B cell (primary cell): ENCODE data around the gene ARHGAP1. TPM values are rescaled to one million over a fixed set of nuclear protein-coding genes. Genes with fewer than 3 reads are reported as not detected.
A peak's percentile ranks its signal among the peaks of the same experiment; 100 is the strongest.

Experiments
- ATAC-seq: fragments of 200-7000 bp; cut with Tn5 transposase; one replicate; pipeline ENCODE4 v1.10.0; 2021; ENCODE audit warnings: low read depth, mild to moderate bottlenecking, moderate number of reproducible peaks, moderate library complexity
- CTCF ChIA-PET: fragments of 350-600 bp; sonication (Branson Sonifier 250); formaldehyde crosslinking; loops from one replicate; lab custom pipeline; 2021; ENCODE audit warnings: antibody characterized with exemption, inconsistent platforms; lab: Charles Lee
- POLR2A ChIA-PET: fragments of 350-600 bp; sonication (Branson Sonifier 250); formaldehyde crosslinking; loops from one replicate; lab custom pipeline; 2021; ENCODE audit warnings: antibody characterized with exemption; lab: Charles Lee
- DNase-seq: peaks from one replicate; pipeline ENCODE4 v3.0.0; 2013
- H2AFZ ChIP-seq: 2 replicates; pipeline ENCODE4 v1.6.1; 2012; ENCODE audit warnings: mild to moderate bottlenecking, low read depth, low read length; ENCODE audit not compliant: insufficient read depth, poor library complexity, severe bottlenecking
- H3K27ac ChIP-seq, 2 donors: 1 replicate in 1 of 2; 2 replicates in 1 of 2; pipeline ENCODE4 v1.5.1; 2012 to 2013; ENCODE audit warnings: low read length in 2 of 2, mild to moderate bottlenecking in 2 of 2, moderate library complexity in 1 of 2
- H3K27me3 ChIP-seq, 4 experiments: fragments of 200-600 bp in 1 of 4; sonication (generic) in 1 of 4; replicated peaks in 1 of 4; 1 replicate in 2 of 4; 2 replicates in 2 of 4; pipeline versions ENCODE4 v1.6.1 to v1.7.0; 2013 to 2016; ENCODE audit warnings: low read length in 3 of 4, mild to moderate bottlenecking in 2 of 4, mixed read lengths in 1 of 4, moderate library complexity in 1 of 4; ENCODE audit not compliant: insufficient read depth in 4 of 4, control insufficient read depth in 3 of 4; ENCODE audit errors: control extremely low read depth in 1 of 4
- H3K36me3 ChIP-seq, 2 experiments: replicated peaks in 1 of 2; 1 replicate in 1 of 2; 2 replicates in 1 of 2; pipeline versions ENCODE4 v1.6.1 to v1.7.1; 2013; ENCODE audit warnings: low read length in 1 of 2; ENCODE audit not compliant: insufficient read depth in 2 of 2, control insufficient read depth in 1 of 2; ENCODE audit errors: control extremely low read depth in 1 of 2, extremely low read depth in 1 of 2
- H3K4me1 ChIP-seq, 2 donors: fragments of 200-600 bp in 1 of 2; sonication (generic) in 1 of 2; 1 replicate in 1 of 2; 2 replicates in 1 of 2; pipeline versions ENCODE4 v1.5.1 to v1.6.1; 2013 to 2017; ENCODE audit warnings: low read length in 2 of 2; ENCODE audit not compliant: control insufficient read depth in 2 of 2, insufficient read depth in 2 of 2
- H3K4me2 ChIP-seq: replicated peaks from 2 replicates; pipeline ENCODE3; 2012; ENCODE audit warnings: mild to moderate bottlenecking, low read depth, low read length; ENCODE audit not compliant: poor library complexity, severe bottlenecking
- H3K4me3 ChIP-seq, 5 experiments: fragments of 200-600 bp in 1 of 5; sonication (generic) in 1 of 5; 1 replicate in 3 of 5; 2 replicates in 2 of 5; pipeline versions ENCODE4 v1.5.1 to v1.7.0; 2011 to 2016; ENCODE audit warnings: low read length in 4 of 5, mild to moderate bottlenecking in 4 of 5, low read depth in 2 of 5, control low read depth in 1 of 5, moderate library complexity in 1 of 5; ENCODE audit not compliant: insufficient read depth in 1 of 5; ENCODE audit errors: control extremely low read depth in 1 of 5, extremely low read depth in 1 of 5
- H3K79me2 ChIP-seq: fragments of 200-600 bp; sonication (generic); one replicate; pipeline ENCODE4 v1.6.0; 2016; ENCODE audit warnings: low read length; ENCODE audit not compliant: control insufficient read depth, insufficient read depth
- H3K9ac ChIP-seq: fragments of 200-600 bp; sonication (generic); 2 replicates; pipeline ENCODE4 v1.6.1; 2017; ENCODE audit warnings: mild to moderate bottlenecking, low read length, moderate library complexity
- H3K9me3 ChIP-seq, 3 donors: one replicate each; pipeline versions ENCODE4 v1.6.1 to v1.7.1; 2013; ENCODE audit warnings: low read length in 2 of 3; ENCODE audit not compliant: control insufficient read depth in 2 of 3, insufficient read depth in 1 of 3; ENCODE audit errors: control extremely low read depth in 1 of 3
- H4K20me1 ChIP-seq: 2 replicates; pipeline ENCODE4 v1.6.0; 2012; ENCODE audit warnings: mild to moderate bottlenecking, low read length; ENCODE audit not compliant: insufficient read depth, control insufficient read depth, poor library complexity, severe bottlenecking
- H3K27ac Mint-ChIP-seq: one replicate; pipeline ENCODE4 v1.8.0; 2021; ENCODE audit warnings: mixed read lengths
- H3K27me3 Mint-ChIP-seq: one replicate; pipeline ENCODE4 v1.8.0; 2021; ENCODE audit warnings: mixed read lengths
- H3K4me1 Mint-ChIP-seq: one replicate; pipeline ENCODE4 v1.8.0; 2021; ENCODE audit warnings: mixed read lengths
- H3K4me3 Mint-ChIP-seq: one replicate; pipeline ENCODE4 v1.8.0; 2021; ENCODE audit warnings: mixed read lengths
- H3K9me3 Mint-ChIP-seq: one replicate; pipeline ENCODE4 v1.8.0; 2022; ENCODE audit warnings: mixed read lengths; ENCODE audit not compliant: insufficient read depth
- CTCF ChIP-seq: fragments of 200-600 bp; IDR thresholded peaks from one replicate; pipeline ENCODE4 v1.8.0; 2022; ENCODE audit warnings: antibody characterized with exemption, mild to moderate bottlenecking
- EZH2 ChIP-seq: IDR thresholded peaks from 2 replicates; pipeline ENCODE4 v1.6.1; 2012; ENCODE audit warnings: borderline replicate concordance, low read depth, mild to moderate bottlenecking, moderate library complexity, low read length; ENCODE audit not compliant: insufficient read depth, poor library complexity, severe bottlenecking
- WGBS: methylation state at CpG from one replicate; pipeline ENCODE4 v1.1.5; 2013; ENCODE audit warnings: missing lambda C conversion rate; ENCODE audit not compliant: insufficient coverage; 5-methylcytosine and 5-hydroxymethylcytosine counted together
- intact Hi-C: fragments of 100-400 bp; cut with micrococcal nuclease; formaldehyde crosslinking; loops from one replicate; pipeline ENCODE4 v1.10.0; 2022
- polyA plus RNA-seq: library from polyadenylated mRNA; depleted of rRNA; stranded (reverse); fragments of >200 nt; gene quantifications from 2 replicates; pipeline ENCODE4 v1.2.3, GENCODE V29; 2012
- total RNA-seq, 2 donors: library from RNA; stranded (reverse); fragments of 120-200 nt in 1 of 2; gene quantifications; 1 replicate in 1 of 2; 2 replicates in 1 of 2; pipeline versions ENCODE4 v1.2.3 to v1.2.4, GENCODE V29; 2013 to 2022

The ARHGAP1 gene
- total and polyA plus RNA-seq, 2 donors (not counting 1 experiment from before 2014, with no cell fraction given): 33.9 to 55.0 TPM

GRCh38 chr11:46674463-46675287 lies 25.7 kb downstream of the ARHGAP1 start:
- Histone ChIP-seq H4K20me1 (no peaks in the 10 kb centered on the region), H3K4me3 (no peak overlapping the region), H3K9ac (no peak overlapping the region), H2AFZ (no peak overlapping the region), H3K4me2 (peak overlapping the region; percentile 11), H3K36me3 (peaks cover 0 to 50% of the 10 kb centered on the region in 2 experiments), H3K9me3 (no peaks in the 10 kb centered on the region), H3K27me3 (no peaks in the 10 kb centered on the region), H3K4me1 (peaks cover 29 to 36% of the 10 kb centered on the region in 2 donors), H3K79me2 (no peaks in the 10 kb centered on the region), H3K27ac (peak overlapping the region; percentile 51 to 68)
- peak; percentile 36 for ATAC-seq
- no peak for DNase-seq
- Mint-ChIP-seq H3K27me3 (no peaks in the 10 kb centered on the region), H3K27ac (peak overlapping the region; percentile 85), H3K4me3 (no peak overlapping the region), H3K9me3 (no peaks in the 10 kb centered on the region), H3K4me1 (peaks cover 33% of the 10 kb centered on the region)
- WGBS: 33% methylated on average over 9 of the region's 12 CpGs
- POLR2A ChIA-PET: interaction anchor here (0.7 kb wide), 1 partner anchor 540 kb away, joined by 5 read pairs; no protein-coding TSS in a partner anchor
- intact Hi-C loops: no loop called here
- CTCF ChIA-PET: interaction anchor here (0.6 kb wide), 1 partner anchor 485 kb away, joined by 3 read pairs; no protein-coding TSS in a partner anchor
- TF ChIP-seq CTCF (no peak), EZH2 (no peak)
